ENCODE measurements around the gene OSBPL1A.

- TF ChIP-seq MAFK (IDR thresholded peaks at IDR 0.05; ENCODE audit: low read depth, low read length) (no peak), USF2 (IDR thresholded peaks at IDR 0.05; ENCODE audit: low read length) (no peak), JUND (IDR thresholded peaks at IDR 0.05; ENCODE audit: low read length) (no peak), CTCF (IDR thresholded peaks at IDR 0.05; ENCODE audit: control extremely low read depth in 1 of 3, insufficient read depth in 1 of 3, low read depth in 1 of 3, low read length in 3 of 3) (no peak), POLR2AphosphoS5 (IDR thresholded peaks at IDR 0.05; ENCODE audit: low read depth, low read length) (no peak), EZH2 (IDR thresholded peaks at IDR 0.05; ENCODE audit: low read depth, low read length, severe bottlenecking) (no peak), EP300 (IDR thresholded peaks at IDR 0.05; ENCODE audit: borderline replicate concordance in 1 of 2, low read depth in 2 of 2, low read length in 2 of 2) (no peak), CREB1 (IDR thresholded peaks at IDR 0.05) (no peak), RNF2 (IDR thresholded peaks at IDR 0.05; ENCODE audit: borderline replicate concordance, low read depth, low read length, missing control alignments, poor library complexity, severe bottlenecking) (no peak), POU5F1 (IDR thresholded peaks at IDR 0.05; ENCODE audit: low read depth, low read length) (no peak), ATF2 (IDR thresholded peaks at IDR 0.05; ENCODE audit: low read length) (no peak), CTBP2 (IDR thresholded peaks at IDR 0.05; ENCODE audit: borderline replicate concordance, insufficient read depth, insufficient read length, low read length) (no peak), CBX8 (IDR thresholded peaks at IDR 0.05; ENCODE audit: borderline replicate concordance, low read depth, low read length) (no peak)
These were observed 27.5 kb downstream of the OSBPL1A start for GRCh38 chr18:24370120-24370519.
